ENCODE data around the gene MAML2.

MAML2 gene

GRCh38 chr11:96232132-96232531 lies 110.9 kb downstream of the MAML2 start:
- no peak for DNase-seq

GRCh38 chr11:96230686-96231085 lies 112.3 kb downstream of the MAML2 start:
- DNase-seq = no peak

DNA sequence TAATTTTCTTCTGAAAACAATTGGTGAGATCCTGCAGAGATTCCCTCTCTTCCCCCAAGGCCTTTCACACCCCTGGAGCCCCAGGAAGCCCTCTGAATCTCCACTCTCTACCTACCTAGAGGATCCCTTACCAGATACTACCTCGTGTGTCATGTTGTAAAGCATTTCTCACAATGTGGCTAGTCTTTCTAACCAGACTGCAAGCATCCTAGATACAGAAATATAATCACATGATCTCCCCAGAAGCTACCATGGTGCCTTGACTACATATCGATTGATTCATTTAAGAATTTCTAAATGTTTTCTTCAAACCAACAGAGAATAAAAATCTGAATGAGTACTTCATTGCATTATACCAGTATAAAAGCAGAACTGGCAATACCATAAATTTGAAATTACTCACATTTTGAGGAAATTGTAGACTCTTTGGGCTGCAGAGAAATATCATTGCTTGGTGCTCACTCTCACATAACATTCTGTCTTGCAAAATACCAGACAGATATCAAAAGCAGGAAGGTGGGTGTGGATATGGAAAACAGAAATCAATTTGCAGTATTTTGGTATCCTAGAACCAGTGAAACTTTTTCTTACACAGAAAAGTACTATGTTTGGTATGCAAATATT lies 113.5 kb downstream of the MAML2 start:
- no peak for DNase-seq

- DNase-seq = no peak
Measured at GRCh38 chr11:96228910-96229309, 114.1 kb downstream of the MAML2 start.

- DNase-seq = no peak
Measured at GRCh38 chr11:96228473-96228891, 114.5 kb downstream of the MAML2 start.

GRCh38 chr11:96227244-96227643 lies 115.8 kb downstream of the MAML2 start:
- no peak for DNase-seq

DNA sequence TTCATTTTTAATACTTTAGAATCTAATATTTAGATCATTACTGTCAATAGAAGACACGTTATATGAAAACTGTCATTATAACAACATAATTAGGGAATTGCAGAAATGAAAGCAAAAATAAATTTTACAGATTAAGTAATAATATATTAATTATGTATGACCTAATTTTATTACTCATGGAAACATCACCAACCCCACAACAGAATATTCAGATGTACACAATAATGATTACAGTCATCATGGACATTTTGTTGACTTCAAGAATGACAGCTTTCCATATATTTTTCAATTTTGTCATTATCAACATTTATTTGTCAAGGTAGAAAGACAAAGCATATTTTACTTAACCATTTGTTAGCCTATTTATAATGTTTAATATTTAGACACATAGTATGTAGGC lies 119.9 kb downstream of the MAML2 start:
- DNase-seq = no peak

DNA sequence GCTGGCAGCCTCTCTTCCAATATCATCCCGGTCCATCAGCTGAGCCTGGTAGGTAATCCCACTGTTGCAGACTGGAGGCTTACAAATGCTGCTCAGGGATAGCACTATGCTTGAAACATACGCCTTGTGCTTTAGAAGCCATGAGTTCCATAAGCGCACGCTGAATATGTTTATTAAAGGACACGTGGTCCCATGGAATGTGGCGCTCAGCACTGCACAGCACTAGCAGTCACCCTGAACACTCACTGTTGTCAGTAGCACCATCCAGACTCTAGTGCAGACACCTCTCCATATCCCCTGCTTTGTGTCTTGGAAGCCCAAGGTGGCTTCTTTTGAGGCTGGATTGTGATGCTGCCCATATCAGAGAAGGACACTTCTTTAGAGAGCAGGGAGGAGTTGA lies 120.9 kb downstream of the MAML2 start:
- no peak for DNase-seq

DNA sequence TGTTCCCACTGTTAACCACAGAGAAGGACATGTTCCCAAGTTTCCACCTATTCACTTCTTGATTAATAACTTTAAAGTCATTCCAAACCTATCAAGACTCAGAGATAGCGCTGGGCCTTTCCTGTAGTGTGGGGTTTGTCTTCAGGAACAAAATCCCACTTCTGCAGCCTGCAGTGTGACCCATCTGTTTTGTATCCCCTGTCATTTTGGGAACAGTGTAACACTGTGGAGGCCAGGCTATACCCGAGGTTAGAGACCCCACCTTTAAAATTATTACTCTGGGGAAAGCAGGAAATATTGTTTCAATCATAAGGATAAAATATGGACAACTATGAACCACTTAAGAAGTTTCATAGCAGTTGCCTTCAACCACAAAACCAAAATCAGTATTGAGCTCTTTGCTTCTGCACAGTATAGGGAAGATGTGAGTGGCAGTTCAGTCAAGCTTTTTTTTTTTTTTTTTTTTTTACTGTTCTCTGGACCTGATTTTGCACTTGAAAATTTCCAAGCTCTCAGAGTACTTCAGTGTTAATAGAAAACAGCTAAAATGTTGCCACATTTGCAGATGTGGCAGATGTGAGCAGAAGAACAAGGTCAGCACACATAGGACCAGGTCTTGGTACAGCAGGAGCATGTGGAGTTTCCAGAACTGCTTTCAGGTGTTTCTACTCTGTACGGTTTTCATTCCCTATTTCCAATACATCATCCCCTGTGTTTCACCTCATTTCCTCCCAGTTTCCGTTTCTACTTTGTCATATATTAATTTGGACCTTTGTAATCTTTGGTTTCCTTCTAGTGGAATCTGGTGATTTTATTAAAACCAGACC lies 121.5 kb downstream of the MAML2 start:
- no peak for DNase-seq

DNA sequence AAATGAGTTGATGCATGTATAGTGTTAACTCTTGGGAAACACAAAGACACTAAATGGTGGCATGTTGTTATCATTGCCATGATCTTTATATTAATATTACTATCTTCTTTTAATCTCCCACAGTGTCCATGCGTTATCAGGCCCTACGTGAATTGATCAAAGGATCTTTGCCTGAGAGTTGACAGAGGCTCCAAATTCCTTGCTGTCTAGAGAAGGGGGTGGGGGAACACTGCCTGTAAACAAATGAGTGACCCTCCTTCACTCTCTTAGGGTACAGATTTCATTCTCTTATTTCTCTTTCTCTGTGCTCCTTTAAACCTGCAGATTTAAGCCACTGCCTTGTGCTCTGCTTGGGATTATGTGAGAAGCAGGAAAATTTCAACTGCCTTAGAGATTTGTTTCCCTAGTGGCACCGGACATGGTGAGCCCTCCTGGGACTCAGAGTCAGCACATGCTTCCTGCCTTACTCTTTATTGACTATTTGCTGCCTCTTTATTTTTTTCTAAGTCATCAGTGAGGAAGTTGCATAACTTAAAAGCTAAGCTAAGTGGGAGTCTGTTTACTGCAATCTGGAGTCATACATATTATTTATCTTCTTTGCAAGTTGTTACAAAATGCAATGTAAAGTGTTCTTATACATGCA lies 122.9 kb downstream of the MAML2 start:
- peak; percentile 39 for DNase-seq

DNA sequence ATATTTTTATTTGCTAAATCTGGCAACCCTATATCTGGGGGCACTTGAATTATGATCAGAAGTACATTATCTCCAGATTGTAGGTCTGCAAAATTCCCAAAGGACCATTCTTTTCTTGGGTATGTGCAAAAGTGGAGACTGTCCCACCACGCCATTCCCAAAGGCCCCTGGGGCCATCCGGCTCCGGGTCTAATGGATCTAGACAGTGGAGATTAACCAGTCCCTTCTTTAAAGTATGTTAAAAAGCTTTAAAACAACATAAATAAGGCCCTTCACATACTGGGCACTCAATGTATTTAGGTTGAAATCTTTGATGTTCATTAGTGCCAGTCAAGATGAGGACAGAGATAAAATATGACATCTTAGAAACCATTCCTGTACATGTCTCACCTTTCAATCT lies 124.1 kb downstream of the MAML2 start:
- DNase-seq = no peak

DNA sequence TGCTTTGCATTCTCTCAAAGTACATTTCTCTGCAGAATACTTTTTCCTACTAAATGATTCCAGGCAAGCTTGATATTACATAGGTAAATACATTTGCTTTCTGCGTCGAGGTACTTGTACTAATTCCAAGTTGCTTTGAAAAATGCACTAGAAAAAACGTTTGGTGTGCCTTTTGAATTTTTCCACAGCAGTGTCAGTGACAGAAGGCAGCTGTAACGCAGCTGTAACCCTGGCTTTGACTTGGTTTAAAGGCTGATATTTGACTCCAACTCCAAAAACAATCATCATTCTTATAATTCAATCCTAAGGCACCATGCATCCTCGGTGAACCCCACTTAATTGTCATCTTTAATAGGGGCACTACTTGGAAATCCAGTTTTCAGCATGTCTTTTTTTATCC lies 125.0 kb downstream of the MAML2 start:
- no peak for DNase-seq

DNA sequence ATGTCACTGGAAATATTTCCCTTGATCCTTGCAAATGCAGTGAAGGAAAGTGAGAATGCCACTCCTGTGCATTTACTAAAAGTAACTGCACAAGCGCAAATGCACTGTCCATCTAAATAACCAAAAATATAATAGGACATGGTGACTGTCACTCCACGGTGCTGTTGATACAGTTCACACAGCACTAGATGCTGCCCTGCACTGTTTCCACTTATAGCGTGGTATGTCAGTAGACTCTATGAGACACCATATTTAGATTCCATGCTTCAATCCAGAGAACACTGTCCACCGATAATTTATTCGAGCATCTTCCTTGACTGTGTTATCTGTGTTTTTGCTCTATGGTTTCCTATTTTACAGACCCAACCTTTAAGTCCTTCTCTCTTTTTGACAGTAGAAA lies 125.8 kb downstream of the MAML2 start:
- no peak for DNase-seq

DNA sequence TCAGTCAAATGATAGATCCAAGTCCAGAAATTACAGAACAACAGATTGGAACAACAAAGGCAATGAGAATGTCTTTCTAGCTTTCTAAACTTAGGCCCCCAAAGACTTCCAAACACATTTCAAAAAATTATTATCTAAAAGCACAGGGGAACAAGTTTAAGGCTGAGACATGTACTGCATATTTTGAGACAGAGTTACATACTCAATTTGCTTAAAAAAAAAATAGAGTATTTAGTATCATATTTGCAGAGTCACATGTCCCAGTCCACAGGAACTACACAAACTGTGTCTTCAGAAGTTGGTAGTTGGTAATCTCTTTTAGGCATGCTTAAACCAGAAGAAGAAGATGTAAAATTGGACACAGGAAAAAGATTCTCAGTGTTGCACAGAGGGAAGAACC lies 127.2 kb downstream of the MAML2 start:
- DNase-seq = no peak

DNA sequence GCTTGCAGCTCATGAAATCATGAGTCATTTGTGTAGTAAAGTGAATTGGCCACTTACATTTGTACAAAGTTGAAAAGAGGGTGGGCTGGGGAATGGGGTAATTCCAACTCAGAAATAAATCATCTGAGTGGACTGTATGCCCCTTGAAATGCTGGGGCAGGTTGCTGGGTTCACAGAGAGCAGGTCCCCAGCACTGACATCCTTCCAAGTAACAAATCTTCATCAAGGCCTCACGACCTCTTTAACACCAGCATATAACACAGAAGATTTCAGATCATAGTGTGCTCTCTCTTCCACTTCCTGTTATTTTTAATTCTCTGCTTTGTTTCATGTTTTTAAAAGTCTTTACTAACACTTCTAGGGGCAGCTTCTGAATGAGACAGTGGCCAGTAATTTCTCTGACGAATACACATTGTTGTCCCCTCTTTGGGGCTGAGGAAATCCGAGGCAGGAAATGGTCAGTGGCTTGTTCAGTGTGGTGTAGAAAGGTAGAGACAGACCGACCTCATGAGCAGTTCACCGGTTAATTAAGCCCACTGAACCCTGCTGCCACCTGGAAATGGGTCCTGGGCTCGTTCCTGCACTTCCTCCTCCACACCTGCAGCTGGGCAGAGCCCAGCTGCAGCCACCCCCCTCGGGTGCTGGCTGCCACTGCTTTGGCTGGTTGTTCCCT lies 127.7 kb downstream of the MAML2 start:
- DNase-seq = peak; percentile 46

DNA sequence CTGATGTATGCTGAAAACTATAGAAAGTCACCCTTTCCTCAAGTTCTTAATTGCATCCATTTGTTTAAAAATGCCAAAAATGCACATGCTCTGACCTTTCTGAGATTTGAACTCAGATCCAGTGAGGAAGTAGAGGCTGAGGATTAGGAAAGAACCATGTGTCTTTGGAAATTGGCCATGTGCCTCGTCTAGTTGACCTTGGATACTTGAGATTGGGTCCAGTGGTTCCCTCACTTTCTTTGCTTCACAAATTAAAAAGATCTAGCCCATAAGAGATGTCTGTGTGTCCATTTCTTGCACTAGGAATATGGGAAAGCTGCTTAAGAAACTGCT lies 128.3 kb downstream of the MAML2 start:
- no peak for DNase-seq

DNA sequence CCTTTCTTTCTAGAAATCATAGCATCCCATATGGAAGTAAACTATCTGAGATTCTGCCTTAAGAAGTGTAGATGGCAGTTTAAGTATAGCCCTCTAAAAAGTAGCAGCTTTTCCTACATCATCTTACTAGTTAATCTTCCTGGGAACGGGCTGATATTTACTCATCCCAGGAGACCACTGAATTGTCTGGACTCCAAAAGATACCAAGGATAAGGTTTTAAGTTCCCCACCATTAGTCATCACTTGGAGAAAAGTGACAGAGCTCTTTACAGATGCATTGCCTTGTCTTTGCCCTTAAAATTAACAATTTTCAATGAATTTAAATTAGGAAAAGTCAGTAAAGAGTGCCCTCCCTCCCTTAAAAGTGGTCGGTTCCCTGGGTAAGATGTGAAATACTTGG lies 129.5 kb downstream of the MAML2 start:
- no peak for DNase-seq

- peak; percentile 47 for DNase-seq
Measured at GRCh38 chr11:96211436-96211835, 131.6 kb downstream of the MAML2 start.

- peak; percentile 46 for DNase-seq
Measured at GRCh38 chr11:96207459-96208449, 135.2 kb downstream of the MAML2 start.

DNA sequence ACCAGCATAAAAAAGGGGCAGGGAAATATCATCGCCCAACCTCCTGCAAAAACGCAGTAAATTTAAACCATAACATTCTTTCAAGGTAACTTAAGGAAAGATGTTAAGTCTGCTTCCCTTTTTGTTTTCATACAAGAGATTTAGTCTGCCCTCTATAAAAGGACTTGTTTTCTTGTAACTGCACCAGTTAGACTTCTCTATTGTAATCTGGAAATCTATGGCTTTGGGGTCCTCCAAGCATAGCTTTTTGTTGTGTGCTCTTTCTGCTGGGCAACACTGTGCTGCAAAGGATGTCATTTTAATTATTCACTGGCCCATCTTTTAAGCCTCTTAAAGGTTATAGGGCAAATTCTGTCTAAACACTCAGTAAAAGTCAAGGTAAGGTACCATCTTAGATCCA lies 136.0 kb downstream of the MAML2 start:
- DNase-seq = no peak

GRCh38 chr11:96205460-96205809 lies 137.6 kb downstream of the MAML2 start:
- peak; percentile 32 for DNase-seq

DNA sequence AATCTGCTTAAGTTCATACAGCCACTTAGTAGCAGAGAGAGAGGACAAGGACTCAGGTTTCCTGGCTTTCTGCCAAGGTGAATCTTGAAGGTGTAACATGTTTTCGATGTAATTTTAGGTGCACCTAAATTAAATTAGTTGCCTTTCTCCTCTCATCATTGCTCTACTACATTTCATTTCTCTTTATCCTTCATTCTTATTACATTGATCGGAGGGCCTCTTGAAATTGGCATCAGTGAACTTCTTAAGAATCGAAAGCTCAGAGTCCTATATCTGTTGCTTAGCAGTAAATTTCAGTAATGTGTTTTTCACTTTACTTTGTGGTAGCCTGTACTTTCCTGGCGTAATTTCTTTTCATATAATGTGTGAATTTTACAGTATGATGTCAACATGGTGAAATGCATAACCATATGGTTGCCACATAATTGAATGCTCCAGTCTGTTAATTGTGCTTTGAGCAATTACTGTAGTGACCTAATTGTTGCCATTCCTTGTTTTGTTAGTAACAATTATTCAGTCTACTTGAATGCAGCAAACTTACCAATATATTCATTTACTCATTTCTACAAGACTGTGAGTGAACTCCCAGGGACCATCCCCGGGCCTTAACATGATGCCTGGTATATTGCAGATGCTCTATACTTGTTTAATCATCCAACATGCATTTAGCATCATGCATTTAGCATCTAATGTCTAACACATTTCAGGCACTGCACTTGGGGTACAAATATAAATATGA lies 138.1 kb downstream of the MAML2 start:
- peak; percentile 64 for DNase-seq
